OCI-LY1 (cell line): ENCODE results near the gene SPRTN.

Source experiments
- EZH2 ChIP-seq: fragments of 200-600 bp; sonication (generic), shearing (Covaris generic); IDR thresholded peaks from 2 replicates; pipeline ENCODE4 v1.8.0; 2017; ENCODE audit warnings: borderline replicate concordance, mixed run types, mild to moderate bottlenecking, antibody characterized with exemption, low read length, moderate library complexity, mixed read lengths
- TF ChIP-seq, protein P1 (sequence below): fragments of 200-600 bp; sonication (generic), shearing (Covaris generic); IDR thresholded peaks from 2 replicates; pipeline ENCODE4 v1.5.1; 2017; ENCODE audit warnings: mild to moderate bottlenecking, antibody characterized with exemption, low read length, moderate library complexity, mixed read lengths

DNA sequence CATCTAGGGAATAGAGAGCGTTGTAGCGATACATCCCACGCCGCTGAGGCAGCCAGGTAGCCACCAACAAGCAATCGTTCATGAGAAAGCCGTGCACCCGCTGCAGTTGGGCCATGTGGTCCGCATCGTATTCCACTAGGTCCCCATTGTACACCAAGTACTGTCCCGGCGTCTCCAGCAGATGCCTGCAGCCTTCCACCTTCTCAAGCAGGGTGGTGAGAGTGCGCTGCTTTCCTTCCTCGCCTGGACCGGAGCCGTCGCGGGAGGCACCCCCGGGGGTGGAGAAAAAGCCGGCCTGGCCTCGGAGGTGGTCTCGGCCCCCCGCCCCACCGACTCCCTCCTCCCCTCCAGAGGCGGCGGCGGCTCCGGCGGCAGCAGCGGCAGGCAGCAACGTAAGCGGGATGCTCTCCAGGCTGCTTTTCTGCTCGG lies 1.0 kb upstream of the SPRTN start:
- TF ChIP-seq, protein P1, sequence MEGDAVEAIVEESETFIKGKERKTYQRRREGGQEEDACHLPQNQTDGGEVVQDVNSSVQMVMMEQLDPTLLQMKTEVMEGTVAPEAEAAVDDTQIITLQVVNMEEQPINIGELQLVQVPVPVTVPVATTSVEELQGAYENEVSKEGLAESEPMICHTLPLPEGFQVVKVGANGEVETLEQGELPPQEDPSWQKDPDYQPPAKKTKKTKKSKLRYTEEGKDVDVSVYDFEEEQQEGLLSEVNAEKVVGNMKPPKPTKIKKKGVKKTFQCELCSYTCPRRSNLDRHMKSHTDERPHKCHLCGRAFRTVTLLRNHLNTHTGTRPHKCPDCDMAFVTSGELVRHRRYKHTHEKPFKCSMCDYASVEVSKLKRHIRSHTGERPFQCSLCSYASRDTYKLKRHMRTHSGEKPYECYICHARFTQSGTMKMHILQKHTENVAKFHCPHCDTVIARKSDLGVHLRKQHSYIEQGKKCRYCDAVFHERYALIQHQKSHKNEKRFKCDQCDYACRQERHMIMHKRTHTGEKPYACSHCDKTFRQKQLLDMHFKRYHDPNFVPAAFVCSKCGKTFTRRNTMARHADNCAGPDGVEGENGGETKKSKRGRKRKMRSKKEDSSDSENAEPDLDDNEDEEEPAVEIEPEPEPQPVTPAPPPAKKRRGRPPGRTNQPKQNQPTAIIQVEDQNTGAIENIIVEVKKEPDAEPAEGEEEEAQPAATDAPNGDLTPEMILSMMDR: no peak
- TF ChIP-seq EZH2: no peak
